HG02763 (cell line): ENCODE results near the gene SMARCB1.

Source experiments
- ATAC-seq: cut with Tn5 transposase; IDR thresholded peaks from one replicate; pipeline ENCODE4 v1.9.1; 2021; ENCODE audit warnings: mild to moderate bottlenecking, moderate library complexity; ENCODE audit not compliant: unreplicated experiment

Gene SMARCB1

GRCh38 chr22:23786752-23787599 lies at the start of gene SMARCB1:
Gene SMARCB1, plus strand, starts transcription at chr22:23786966. Its CDS starts 204 bp downstream, at chr22:23787170.
- ATAC-seq, result peak; percentile 78

DNA sequence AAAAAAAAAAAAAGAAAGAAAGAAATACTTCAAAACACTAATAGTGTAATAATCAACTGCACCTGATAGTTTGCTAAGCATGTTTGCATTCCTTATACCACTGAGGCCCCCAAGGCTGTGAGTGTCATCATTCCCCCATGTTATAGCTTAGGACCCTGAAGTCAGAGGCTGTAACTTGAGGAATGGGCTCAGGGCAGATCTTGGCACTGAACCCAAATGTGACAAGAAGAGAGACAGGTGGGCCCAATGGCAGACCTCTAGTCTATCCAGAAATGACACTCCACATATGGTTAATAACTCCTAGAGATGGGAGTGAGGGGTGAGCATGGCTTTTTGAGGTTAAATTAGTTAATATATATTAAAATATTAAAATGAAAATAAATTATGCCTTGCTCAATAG lies 49.1 kb upstream of the SMARCB1 start:
- ATAC-seq, result no peak

DNA sequence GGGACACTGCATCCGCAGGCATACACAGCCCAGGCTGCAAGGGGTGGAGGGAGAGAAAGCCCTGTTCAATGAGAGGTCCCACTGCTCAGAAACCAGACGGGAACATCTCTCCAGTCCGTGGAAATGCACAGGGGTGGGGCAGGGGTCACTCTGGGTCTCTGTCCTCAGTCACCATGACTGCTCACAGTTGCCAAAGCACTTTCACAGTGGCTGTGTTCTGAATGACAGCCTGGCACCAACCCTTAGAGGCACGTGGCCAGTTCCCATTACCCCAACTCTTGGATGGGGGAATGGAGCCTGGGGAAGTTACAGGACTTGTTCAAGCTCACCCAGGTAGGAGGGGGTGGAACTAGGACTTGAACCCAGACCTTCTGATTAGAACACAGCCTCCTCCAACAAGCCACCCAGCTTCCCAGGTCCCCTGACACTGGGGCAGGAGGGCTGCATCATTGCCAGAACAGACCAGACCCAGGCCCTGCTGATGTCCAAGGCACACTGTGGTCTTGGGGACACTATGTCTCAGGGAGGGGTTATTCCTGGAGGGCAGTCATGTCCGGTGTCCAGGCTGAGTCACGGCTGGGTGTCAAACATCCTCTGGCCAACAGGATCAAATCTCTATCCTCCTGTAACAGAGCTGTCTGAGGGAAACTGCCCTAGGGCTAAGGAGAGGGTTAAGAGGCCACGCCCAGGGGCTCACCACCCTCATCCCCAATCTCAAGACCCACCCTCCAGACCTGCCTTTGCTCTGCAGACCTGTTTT lies 44.1 kb upstream of the SMARCB1 start:
- no peak for ATAC-seq

GRCh38 chr22:23743303-23743705 lies 43.5 kb upstream of the SMARCB1 start:
- no peak for ATAC-seq

- no peak for ATAC-seq
Measured at GRCh38 chr22:23744001-23744400, 42.8 kb upstream of the SMARCB1 start.

DNA sequence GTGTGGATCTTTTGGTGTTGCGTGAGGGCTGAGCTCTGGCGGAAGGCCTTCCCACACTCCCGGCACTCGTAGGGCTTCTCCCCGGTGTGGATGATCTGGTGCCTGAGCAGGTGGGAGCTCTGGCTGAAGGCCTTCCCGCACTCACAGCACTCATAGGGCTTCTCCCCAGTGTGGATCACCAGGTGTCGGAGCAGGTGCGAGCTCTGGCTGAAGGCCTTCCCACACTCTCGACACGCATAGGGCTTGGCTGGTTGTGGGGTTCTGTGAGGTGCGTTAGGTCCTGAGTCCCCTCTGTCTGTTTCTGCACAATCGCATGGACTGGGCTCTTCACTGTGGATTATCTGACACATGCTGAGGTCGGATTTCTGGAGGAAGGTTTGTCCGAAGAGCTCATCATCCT lies 42.3 kb upstream of the SMARCB1 start:
- ATAC-seq, result no peak

DNA sequence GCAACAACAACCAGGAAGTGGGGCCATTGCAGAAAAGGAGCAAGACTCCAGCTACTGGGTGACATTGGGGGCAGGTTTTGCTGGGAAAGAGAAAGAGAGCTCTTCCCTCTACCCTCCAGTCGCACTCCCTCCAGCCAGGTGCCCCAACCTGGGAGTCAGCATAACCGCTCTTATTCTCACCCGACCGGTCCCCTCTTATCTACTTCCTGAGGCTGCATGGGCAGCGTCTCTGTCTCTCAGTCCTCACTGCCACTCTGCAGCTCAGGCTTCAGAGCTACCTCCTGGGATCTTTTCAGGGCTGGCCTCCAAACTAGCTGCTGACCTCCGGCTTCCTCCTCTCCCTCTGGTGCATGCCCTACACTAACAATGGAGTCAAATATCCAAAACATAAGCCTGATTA lies 41.0 kb upstream of the SMARCB1 start:
- ATAC-seq, result no peak

DNA sequence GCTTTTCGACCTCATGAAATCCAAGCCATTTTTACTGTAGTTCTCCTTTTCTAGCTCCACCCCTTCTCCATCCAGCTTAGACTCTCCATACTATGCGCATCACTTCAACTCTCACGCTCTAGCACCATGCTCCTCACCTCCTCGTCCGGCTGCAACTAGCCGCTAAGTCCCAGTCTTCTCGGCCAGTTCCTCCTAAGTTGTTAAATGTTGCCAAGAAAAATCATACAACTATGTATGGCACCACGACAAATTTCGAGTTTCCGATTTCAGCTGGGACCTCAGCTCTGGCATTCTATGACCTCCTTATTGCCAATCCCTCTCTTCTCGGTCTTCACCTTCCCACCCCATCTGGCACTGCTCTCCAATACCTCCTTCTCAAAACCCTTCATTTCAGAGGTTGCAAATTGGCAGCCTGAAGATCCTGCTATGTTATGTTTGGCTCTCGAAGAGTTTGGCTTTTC lies 36.9 kb upstream of the SMARCB1 start:
- no peak for ATAC-seq

DNA sequence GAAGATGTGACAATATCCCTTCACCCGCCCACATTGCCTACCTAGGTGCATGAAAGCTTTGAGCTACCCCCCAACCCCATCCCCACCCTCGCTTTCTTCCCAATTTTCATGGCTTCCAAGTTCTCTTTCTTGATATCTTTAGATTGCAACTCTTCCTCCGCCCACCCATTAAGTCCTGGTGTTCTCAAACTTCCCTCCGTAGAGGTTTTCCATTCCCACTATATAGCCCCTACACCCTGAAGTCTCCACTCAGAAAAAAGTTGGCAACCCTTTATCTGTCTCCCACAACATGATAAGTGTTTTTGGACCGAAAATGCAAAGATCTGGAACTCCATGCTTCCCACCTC lies 36.4 kb upstream of the SMARCB1 start:
- ATAC-seq, result no peak

DNA sequence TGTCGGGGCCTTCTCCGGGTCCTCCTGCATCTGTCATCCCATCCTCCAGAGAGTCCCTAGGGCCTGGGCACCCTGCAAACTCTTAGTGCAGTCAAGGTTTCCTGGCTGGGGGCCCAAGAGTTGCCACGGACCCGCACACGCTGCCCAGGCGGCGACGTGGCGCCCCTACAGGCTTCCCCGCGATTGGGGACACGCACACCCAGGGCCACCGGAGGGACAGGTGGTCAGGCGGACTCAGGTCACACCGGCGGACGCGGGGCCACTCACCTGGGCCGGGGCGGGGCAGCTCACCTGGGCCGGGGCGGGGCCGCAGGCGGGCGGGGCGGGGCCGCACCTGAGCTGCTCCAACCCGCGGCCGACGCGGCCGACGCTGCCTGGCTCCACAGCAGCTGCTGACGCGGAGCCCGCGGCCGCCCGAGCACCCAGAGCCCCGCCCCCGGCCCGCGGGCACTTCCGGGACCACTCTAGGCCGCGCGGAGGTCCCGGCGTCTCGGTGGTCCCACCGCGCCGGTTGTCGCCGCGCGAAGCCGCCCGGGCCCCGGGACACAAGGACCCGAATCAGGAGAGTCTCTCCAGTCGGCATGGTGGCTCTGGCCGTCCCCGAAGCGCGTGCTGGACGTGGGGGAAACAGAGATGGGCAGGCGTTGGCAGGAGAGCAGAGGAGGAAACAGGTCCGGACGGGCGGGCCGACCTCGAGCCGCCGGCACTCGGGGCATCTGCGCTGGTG lies 35.9 kb upstream of the SMARCB1 start, which contains the start of gene ZNF70:
ZNF70 (minus strand) TSS at position 399 of the 727 bp plus-strand sequence. CDS start 5,972 bp downstream, outside the sequence.
- ATAC-seq, result peak; percentile 78

DNA sequence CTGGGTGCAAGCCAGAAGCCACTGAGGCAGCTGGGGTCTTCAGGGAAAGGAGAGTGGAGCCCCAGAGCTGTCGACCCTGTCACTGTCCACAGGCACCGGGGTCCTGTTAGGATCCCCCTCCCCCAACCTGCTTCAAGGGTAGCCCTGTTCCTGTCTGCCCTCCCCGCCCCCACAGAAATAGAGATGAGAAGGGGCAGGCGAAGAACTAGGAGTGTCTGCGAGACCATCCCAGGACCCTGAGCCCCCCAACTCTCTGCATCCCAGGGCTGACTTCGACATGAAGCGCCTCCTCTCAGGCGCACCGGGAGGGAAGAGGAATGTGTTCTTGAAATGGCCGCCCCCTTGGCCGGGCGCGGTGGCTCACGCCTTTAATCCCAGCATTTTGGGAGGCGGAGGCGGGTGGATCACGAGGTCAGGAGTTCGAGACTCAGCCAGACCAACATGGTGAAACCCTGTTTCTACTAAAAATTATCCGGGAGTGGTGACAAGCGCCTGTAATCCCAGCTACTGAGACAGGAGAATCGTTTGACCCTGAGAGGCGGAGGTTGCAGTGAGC lies 35.2 kb upstream of the SMARCB1 start:
- peak; percentile 8 for ATAC-seq

DNA sequence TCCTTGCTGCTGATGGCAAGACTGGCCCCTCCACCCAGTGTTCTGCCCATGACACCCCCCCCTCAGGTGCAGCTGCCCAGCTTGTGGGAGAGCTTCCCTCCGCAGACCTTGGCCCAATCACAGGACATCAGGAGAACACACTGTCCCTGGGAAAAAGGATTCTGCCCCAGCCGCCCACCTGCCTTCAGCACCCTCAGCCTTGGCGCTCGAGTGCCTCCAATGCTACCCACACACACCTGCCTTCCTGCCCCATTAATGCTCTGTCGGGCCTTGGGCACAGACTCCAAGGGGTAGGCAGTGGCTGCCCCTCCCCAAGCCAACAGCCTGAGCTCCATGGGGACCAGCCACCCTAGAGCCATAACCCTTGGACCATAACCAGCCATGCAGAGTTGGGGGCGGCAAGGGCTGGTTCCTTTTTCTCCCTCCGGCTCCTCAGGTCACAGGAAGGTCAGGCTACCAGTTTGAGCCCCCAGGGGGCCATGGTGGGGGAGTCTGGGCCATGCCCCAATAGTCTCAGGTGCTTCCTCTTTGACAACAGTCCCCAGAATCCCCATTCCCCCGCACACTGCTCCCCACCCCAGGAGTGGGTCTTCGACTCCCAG lies 34.6 kb upstream of the SMARCB1 start:
- ATAC-seq, result no peak

DNA sequence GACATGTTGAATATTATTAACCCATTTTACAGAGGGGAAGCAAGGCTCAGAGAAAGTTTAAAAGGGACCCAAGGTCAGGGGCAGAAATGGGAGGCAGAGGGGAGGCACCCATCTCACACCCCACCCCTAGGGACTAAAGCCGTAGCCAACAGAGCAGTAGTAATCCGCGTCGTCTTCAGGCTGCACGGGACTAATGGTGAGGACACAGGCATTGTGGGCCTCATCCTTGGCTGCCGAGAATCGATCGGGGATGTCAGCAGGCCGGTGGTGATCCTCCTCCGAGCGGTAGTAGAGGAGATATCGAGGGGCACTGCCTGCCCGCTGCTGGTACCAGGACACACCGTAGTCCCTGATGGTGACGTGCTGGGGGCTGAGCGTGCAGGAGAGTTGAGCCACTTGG lies 34.0 kb upstream of the SMARCB1 start:
- no peak for ATAC-seq

DNA sequence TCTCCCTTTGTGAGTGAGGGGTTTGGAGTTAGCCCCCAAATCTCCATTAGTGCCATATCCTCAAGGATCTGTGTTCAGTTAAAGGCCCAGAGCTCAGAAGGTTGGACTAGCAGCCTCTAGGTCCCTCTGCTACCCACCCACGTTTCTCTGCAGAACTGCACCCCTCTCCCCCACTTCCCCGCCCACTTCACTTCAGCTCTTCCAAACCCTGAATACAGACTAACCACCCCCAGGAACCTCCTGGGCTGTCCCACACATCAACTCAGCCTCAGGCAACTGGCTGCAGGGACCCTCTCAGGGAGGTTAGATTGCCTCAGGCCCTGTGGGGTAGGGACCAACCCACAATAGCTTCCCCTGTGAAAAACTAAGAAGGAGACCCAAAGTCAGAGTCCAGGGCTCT lies 33.4 kb upstream of the SMARCB1 start:
- no peak for ATAC-seq

DNA sequence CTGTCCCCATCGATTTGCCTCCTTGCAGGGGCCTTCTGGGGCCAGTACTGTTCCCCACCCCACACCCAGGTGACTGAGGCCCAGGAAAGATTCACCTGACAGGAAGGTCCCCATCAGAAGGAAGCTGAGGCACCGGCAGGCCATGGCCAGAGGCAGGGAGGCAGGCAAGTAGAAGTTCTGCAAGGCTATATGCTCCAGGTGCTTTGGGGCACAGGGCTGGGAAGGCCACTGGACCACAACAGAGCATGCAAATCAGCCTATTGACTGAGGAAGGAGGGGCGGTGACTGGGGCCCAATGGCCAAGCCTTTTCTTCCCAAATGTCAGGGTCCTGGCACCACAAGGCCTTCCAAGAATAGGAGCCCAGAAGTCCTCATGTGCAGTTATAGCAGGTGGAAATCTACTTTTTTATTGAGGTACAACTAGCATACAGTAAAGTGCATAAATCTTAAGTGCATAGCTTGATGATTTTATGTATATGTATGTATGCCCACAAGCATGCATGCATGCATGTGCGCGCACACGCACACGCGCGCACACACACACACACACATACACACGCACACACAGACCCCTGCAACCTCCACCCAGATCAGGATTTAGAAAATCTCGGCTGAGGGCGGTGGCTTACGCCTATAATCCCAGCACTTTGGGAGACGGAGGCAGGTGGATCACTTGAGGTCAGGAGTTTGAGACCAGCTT lies 32.4 kb upstream of the SMARCB1 start, which contains the start of gene VPREB3:
VPREB3 (minus strand) TSS at position 206 of the 700 bp plus-strand sequence; CDS start at position 144, 62 bp downstream.
- no peak for ATAC-seq

DNA sequence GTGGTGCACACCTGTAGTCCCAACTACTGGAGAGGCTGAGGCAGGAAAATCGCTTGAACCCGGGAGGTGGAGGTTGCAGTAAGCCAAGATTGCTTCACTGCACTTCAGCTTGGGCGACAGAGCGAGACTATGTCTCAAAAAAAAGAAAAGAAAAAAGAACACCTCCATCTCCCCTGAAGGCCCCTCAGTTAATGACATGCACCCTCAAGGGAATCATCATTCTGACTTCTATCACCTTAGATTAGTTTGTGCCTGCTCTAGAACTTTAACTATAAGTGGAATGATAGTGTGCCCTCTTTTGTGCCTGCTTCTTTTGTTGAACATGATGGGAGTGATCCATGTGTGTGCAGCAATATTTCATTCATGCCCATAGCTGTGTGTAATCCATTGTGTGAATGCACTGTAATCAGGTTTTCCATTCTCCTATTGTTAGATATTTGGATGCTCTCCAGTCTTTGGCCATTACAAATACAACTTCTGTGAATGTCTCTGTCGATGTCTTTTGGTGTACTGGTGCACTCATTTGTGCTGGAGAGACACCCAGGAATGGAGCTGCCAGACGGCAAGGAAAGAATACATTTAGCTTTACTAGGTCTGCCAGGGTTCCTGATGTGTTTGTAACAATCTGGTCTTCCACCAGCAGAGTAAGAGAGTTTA lies 31.7 kb upstream of the SMARCB1 start:
- no peak for ATAC-seq

DNA sequence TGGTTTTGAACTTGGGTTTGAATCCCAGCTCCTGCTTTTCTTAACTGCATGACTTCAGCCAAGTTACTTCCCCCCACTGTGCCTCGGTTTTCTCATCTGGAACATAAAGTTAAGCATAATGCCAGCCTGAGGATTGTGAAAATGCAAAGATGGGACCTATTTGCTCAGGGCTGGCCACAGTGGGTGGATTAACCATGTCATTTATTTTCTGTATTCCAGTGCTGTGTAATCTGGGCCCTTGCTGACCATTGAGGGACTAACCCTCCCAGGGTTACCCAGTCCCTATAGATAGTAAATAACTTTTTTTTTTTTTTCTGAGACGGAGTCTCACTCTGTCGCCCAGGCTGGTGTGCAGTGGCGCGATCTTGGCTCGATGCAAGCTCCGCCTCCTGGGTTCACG lies 31.1 kb upstream of the SMARCB1 start:
- ATAC-seq, result no peak

DNA sequence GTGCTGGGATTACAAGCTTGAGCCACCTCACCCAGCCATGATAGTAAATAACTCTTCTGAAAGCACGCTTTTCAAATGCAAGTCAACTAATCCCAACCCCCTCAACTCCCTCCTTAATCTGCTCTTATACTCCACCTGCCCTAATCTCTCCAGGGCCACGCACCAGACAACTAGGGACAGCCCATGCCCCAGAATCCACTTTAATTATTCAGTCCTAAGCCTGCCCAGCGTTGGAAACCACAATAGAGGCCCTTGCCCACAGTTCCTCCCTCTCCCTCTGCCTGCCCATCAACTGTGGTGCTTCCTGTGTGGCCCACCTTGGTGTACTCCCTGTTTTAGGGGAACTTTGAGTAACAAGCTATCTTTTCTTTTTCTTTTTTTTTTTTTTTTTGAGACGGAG lies 29.9 kb upstream of the SMARCB1 start:
- no peak for ATAC-seq

GRCh38 chr22:23759566-23759965 lies 27.2 kb upstream of the SMARCB1 start:
- ATAC-seq, result no peak
